Activated gamma-delta T cell treated with Interleukin-2 at 50 U/mL for 16 hours (primary cell): ENCODE results near the gene CUBN.

Experiments
- DNase-seq: peaks from one replicate; pipeline ENCODE4 v3.0.0-alpha.2; 2020

The CUBN gene

DNA sequence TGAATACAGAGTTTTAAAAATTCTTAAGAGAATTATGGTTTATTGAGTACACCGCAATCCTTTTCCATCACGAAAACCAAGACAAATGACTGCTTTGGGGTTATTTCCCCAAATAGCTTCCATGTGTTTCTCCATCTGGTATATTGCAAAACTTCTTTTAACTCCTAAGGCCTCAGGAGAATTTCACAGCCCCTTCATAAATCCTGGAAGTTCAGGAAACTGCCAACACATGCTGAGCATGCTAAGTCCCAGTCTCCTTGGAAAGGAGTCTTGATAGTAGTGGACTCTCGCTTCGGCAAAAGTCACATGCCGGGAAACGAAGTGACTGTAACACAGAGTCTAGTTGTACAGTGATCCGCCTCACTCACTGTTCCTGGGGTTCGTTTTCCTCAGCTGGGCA, 224.3 kb downstream of the CUBN start:
- no peak for DNase-seq

DNA sequence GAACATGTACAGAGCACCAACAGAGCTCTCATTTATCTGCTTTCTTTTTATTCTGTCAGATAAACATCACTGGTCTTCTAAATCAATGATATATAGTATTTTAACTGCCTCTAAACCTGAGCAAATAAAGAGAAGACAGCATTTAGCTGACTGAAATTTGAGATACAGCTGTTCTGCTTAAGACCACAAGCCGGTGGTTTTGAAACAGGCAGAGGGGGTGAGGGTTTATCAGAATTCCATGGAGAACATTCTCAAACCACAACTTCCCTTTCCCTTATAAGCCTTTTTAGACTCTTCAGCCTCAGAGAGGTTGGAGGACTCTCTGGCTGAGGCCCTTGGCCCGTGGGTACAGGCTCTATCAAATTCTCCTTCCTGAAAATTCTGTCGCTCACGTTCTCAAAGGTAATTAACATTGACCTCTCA, 225.0 kb downstream of the CUBN start:
- DNase-seq, result no peak

DNA sequence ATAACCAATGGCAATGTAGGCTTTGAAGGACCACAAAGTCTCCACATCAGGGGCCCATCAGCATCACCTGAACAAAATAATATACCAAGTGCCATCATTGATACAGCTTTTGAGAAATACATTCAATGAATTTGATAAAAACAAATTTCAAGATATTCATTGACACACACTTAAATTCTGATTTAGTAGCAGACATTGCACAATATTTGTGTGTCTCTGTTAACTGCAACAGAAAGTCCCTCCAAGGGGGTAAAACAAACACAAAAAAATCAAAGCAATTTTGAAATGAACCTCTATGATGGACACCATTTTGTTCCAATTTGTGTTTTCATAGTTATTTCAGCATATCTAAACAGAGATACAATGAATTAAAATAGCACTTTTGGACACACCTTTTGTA, 225.6 kb downstream of the CUBN start:
- no peak for DNase-seq

DNA sequence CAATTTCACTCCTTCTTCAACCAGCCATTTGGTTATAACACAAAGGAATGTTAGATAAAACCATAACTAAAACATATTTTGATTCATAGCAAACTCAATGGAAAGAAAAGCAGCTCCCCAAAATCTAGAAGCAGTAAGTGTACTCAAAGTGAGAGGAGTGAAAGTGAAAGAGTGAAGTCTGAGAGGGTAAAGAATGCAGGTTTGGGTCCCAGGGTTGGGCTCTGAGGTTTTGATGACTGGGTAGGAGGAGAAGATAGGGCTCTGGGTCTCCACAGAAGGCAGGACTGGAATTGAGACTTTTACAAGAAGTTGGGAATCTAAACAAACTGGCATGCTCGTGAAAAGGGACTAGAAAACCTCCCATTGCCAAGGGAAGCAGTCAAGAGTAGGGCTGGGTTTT, 227.0 kb downstream of the CUBN start:
- no peak for DNase-seq

DNA sequence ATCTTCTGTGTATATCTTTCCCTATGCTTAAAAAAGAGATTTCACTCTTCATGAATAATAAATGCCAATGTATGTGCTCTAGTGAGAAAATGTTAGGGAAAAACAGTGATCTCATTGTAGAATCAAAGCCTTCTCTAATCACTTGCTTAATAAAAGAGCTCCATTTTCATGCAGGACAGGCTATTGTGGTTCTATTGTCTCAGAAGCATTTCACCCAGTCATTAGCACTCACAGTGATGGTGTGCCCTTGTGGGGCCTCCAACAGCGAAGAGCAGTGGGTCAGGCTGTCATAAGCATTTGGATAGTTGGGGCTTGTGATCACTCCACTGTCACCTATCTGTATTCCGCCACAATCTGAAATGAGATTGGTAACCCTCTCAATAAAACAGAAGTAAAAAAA, 228.5 kb downstream of the CUBN start:
- DNase-seq, result no peak

DNA sequence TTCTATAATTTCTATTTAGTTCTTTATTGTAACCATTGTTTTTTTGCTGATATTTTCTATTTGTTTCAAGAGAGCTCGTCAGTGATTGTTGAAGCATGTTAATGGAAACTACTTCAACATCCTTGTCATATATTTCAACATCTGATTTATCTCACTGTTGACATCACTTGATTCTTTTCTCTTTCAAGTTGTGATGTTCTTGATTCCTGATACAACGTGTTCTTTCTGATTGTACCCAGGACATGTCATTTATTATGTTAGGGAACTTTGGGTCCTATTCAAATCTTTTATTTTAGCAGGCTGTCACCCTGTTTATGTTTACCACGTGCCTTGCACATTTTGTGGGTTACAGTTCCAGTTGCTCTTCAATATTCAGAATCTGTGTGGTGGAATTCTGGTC, 232.6 kb downstream of the CUBN start:
- DNase-seq, result no peak

DNA sequence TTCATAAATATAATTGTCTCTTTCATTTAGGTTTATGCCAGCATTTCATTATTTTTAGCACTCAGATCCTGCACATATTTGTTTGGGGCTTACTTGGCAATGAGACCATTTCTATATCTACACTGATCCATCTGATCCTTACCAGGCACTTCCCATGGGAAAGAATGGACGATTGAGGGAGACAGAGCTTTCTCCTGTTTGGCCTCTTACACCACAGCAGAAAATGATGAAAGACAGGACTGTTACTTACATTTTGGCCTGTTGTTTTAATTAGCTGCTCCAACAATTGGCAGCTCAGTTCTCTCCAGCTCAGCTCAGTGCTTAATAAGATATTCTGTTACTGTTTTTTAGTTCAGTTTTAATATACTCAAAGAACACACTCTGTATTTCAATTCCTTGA, 234.8 kb downstream of the CUBN start:
- no peak for DNase-seq

DNA sequence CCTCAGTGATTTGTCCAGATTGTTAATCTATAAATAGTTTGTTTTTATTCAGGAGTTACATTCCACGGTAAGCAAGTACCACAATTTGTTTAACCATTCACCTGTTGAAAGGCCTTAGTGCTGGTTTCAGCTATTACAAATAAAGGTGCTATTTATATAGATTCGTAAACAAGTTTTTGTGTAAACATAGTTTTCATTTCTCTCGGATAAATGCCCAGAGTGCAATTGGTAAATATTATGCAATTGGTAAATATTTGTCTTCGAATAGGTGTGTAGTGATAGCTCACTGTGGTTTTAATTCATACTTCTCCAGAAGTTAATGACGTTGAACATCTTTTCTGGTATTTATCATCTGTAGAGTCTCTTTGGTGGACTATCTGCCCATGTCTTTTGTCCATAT, 235.9 kb downstream of the CUBN start:
- no peak for DNase-seq

DNA sequence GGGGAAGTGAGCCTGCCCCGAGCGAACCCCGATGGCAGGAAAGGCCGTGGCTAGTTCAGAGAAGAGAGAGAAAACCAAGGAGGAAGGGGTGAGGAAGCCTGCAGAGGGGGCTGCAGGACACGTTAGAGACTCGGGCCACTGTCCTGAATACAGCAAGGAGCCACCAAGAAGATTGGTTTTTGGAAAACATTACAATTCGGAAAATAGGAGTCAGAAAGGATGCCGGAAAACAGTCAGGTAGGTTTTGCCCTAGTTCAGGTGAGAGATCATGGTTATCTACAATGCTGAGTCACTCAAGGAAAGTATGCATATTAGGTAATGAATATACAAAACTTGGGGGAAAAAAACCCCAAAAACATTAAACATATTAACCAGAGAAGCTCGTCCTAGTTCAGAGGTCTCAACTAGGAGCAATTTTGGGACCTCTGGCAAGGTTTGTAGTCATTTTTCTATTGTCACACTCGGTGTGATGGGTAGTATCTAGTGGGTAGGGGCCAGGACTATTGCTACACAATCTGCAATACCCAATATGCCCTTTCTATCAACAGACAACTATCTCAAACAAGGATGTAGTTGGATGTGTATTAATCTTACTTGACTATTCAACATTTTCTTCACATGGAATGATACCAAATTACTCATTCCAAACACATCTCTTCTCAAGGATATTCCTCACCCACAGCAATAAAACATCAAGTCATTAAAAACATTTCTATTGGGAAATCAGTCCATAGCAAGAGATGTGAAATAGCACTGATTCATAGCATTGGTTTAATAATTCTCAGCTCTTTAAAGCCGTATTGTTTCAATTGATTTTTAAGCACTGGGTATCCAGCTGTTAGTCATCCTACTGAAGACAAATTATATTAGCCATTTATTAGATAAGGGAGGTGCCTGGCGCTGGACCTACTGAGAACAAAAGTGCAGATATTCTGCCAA, 238.0 kb downstream of the CUBN start:
- DNase-seq, result peak; percentile 22

DNA sequence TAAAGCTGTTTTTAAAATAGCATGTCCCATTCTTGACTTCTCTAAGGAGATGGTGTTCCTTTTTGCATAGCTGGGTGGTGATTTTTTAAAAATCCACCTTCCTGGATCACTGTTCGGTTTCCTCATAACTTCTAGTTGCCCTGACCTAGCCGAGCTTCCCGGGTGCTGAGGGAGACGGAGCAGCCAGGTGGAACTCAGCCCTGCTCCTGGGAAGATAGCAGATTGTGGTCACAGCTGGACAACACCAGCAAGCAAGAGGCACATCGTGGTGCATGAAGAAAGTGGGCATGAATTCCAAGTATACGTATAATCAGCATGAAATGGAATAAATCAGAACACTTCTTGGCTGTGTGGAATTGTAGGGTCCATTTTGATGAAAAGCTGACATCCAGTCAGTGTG, 238.9 kb downstream of the CUBN start:
- no peak for DNase-seq

DNA sequence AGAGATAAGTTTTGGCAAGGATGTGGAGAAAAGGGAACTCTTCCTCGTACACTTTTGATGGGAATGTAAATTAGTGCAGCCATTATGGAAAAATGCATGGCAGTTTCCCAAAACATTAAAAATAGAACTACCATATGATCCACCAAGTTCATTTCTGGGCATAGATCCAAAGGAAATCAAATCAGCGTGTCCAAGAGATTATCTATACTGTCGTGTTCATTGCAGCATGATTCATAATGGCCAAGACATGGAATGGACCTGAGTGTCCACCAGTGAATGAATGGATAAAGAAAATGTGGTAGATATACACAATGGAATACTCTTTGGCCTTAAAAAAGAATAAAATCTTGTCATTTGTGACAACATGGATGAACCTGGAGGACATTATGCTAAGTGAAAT, 242.0 kb downstream of the CUBN start:
- no peak for DNase-seq

DNA sequence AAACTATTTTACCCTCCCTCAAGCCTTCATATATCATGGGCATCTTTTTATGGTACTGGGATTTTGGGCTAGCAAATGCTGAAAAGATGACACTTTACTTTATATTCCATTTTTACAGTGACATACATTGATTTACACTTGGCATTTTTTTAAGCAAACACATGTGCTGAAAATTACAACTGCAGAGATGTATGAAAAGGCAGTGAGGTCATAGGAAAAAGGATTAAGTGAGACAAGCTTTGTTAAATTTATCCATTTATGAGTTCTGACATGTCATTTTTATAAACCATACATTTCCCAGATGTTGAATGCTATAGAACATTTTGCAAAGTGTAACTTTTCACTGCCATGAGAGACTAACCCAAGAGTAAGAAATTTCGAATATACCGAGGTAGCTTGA, 243.6 kb downstream of the CUBN start:
- DNase-seq, result no peak

DNA sequence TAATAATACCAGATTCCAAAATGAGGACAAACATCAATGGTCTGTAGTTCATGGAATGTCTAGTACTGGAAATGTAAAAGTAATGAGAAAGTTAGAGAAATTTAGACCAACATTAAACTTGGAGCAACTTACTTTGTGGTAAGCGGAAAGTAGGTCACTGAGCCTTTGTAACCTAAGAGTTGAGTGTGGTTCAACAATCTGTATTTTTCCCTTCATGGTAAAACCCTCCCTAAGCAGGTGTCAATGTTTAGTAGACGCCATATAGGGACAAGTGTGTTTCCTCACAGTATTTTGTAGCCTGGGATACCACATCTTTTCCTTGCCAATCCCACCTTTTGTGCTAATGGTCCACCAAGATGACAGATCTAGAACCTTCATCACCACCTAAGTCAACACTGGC, 245.1 kb downstream of the CUBN start:
- DNase-seq, result no peak

DNA sequence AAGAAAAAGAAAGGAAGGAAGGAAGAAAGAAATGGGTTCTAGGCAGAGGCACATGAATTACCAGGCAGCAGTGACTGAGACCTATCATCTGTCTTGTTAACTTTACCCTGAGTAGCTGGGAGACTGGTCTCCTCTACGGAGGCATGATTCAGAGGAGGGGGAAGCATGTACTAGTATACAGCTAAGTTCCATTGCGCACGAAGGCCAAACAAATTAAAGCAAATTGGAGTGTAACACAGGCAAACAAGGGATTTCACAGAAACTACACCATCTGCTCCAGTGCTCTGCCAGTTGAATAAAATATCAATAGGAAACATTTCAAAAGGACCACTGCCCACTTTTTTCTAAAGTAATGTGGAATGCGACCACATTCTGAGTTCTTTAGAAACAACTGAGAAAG, 246.5 kb downstream of the CUBN start:
- DNase-seq, result no peak

DNA sequence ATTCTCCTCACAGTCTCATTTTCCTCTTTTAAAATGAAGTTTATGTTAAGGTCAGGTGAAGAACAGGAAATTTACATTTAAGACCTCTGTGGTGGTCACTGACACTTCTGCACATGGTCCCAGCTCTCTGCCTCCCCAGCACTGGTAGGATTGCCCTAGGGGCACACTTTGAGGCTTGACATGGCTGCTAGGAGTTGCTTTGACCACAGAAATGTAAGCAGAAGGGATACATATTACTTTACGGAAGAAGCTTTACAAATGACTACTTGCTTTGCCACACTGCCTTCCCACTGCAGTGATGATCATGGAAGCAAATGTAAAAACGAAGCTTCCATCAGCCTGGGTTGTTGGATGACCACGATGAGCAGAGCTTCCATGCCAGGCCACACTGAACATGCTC, 259.3 kb downstream of the CUBN start:
- DNase-seq, result no peak

DNA sequence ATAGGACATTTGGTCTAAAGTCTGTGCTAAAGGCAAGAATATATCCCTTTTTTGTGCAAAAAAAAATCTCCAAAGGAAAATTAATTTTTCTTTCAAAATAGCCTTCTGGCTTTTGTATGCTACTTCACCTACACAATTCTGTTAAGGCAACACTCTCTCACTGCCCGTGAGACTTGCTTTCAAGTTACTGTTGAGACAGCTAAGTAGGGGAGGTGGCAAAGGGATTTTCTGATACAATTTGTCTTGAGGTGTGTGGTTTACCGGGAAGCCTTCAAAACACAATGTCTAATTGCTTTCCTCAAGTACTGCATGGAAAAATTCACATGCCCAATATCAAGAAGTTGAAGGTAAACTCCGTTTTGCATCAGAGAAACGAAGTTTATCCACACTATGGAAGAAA, 261.6 kb downstream of the CUBN start:
- no peak for DNase-seq

DNA sequence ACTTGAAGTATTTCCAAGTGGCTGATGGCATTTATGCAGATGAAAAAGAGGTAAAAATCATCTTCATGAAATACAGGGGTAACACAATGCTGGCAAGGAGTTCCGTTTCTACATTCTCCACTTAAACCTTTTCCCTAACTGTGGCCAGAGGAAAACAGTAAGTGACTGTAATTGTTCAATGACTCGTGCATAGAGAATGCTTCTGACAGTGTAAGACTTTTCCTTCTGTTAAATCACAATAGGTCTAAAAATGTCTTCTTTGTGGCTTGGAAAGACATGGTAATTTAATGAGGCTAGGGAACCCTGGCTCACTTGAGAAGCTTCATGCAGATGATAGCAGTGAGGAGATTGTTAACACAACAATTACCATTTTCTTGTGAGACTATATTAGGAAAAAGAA, 262.1 kb downstream of the CUBN start:
- DNase-seq, result no peak

DNA sequence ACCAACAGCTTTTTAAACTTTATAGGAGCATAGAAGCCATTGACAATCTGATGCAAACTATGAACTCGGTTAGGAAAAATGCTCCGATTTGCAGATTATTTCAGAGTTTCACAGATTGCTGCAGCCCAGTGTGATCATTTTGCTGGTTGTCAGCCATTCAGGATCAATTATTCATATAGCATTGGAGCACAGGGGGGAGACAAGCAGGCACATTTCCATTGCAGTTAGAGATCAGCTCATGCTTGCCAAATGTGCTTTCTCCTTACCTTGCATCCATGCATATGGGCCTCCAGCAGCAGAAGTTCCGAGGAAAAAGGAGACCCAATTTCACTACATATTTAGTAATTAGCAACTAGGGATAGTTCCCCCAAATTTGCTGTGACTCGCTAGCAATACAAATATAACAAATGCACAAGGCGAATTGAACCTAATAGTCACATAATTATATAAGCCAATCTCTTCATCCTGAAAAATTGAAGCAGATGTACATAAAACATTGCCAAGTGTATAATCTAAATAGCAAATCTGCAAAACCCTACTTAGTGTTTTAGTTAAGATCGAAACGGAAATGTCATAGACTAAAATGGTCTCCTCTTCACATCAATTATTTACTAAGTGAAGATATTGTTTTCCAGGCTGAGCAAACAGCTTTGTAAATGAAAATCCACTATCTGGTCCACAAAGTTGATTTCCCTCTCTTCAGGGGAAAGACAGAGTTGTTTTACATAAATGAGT, 262.9 kb downstream of the CUBN start:
- DNase-seq, result no peak

DNA sequence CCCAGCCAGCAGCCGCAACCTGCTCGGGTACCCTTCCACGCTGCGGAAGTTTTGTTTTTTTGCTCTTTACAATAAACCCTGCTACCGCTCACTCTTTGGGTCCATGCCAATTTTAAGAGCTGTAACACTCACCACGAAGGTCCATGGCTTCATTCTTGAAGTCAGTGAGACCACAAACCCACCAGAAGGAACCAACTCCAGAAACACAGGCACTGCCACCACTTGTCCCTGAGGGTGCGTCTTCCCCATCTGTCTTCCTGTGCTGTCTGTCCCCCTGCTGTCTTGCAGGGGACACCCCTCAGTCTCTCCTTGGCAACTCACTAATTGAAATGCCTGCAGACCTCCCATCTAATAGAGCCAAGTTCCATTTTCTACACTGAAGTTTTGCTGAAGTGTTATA, 263.8 kb downstream of the CUBN start:
- no peak for DNase-seq

DNA sequence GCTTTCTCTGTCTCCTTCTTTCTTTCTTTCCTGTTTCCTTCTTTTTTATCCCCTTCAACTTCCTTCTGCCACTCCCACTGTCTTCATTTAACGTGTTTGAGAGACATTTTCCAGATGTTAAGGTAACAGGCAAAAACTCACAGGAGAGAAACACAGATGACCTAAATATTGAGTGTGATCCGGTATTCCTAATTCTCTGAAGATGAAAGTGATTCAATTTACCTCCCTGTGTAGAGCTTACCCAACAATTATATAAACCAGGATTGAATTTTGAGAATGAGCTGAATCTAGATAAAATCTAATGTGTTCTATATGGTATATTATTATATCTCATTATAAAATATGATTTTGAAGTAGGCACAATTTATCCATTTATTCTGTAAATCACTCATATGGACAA, 265.8 kb downstream of the CUBN start:
- no peak for DNase-seq

DNA sequence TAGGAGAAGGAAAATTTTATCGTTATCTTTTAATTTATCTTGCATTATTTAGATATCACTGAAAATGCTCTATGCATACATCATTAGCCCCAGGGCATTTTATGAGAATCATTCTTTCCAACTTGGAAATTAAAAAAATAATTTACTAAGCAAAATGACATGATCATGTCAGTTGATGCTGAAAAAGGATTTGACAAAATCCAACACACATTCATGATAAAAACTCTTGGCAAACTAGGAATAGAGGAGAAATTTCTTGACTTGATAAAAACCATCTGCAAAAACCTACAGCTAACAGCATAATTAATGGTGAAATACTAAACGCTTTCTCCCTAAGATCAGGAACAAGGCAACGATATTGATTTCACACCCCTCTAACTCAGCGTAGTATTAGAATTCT, 272.2 kb downstream of the CUBN start:
- no peak for DNase-seq

DNA sequence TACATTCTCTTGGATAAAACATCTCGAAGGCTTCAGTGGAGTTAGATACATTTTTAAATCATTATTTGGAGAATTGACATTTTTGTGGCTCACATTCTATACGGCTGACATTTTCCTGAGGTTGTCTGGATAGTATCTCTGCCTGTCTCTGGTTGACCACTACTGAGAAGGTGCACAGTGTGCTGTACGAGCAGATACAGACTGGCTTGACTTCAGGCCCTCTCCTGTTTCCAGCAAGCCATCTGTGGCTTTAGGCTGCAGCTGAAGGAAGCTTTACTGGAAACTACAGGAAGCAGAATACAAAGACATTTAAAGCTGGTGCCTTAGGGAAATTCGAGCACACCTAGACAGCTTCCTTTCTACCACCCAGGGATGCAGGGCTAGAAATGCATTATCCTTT, 273.0 kb downstream of the CUBN start:
- no peak for DNase-seq

DNA sequence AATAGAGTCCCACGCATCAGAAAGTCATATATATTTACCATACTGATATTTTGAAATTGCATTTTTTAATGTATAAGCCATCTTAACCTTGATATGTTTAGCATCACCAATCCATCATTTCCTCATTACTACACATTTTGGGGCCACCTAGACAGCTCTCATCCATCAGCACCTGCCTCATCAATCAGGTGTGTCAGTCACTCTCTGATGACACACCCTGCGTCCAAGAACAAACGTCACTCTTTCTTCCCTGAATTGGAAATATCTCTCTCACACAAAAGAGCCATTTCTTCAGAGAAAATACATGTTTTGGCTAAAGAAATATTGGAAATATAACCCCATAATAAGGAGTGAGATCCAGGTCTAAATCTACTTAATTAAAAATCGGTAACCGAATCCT, 273.5 kb downstream of the CUBN start:
- no peak for DNase-seq

DNA sequence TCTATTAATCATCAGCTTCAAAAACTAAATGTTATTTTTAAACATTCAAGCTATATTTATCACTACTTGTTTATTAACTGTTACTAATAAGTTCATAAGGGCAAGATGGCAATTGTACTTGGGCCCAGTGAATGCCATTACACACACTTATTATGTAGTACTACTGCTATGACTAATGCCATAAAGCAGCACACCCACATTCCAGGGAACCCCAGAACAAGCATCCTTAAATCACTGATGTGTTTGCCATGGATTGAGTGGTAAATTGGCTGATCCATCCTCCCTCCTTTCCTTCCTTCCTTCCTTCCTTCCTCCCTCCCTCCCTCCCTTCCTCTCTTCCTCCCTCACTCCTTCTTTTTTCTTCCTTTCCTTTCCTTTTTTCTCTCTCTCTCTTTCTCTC, 275.0 kb downstream of the CUBN start:
- no peak for DNase-seq

DNA sequence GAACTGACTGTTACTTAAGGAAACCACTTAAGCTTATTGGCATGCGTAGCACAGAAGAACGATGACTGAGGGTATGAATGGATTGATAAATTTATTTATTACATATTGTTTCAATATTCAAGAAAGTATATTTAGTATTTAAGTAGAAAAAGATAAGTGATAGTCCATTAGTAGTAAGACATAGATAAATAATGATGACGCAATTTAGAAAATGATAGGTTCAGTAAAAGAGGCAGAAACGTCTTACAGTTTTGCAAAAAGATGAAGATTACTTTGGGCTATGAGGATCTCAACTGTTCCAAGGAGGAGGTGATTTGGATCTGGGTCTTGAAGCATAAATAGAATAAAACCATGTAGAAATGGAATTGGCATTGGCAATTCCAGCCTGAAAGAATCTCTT, 275.8 kb downstream of the CUBN start:
- DNase-seq, result no peak
